KMS-11 (cell line): ENCODE results near the gene SLC34A1.

Source experiments
- H2AFZ ChIP-seq: fragments of 200-600 bp; sonication (generic); 2 replicates; pipeline ENCODE4 v1.6.1; 2016; ENCODE audit warnings: antibody characterized with exemption, mixed run types, low read depth
- H3K27ac ChIP-seq: fragments of 200-600 bp; sonication (generic); 2 replicates; pipeline ENCODE4 v1.6.1; 2016; ENCODE audit warnings: mild to moderate bottlenecking, mixed run types
- H3K27me3 ChIP-seq: fragments of 200-600 bp; sonication (generic); 2 replicates; pipeline ENCODE4 v1.6.1; 2017; ENCODE audit warnings: mild to moderate bottlenecking, low read depth, mixed run types, moderate library complexity; ENCODE audit not compliant: insufficient read depth
- H3K36me3 ChIP-seq: fragments of 200-600 bp; sonication (generic); 2 replicates; pipeline ENCODE4 v1.6.1; 2017; ENCODE audit warnings: mild to moderate bottlenecking, mixed run types; ENCODE audit not compliant: insufficient read depth
- H3K4me1 ChIP-seq: fragments of 200-600 bp; sonication (generic); 2 replicates; pipeline ENCODE4 v1.6.1; 2016; ENCODE audit warnings: mild to moderate bottlenecking, low read depth, mixed run types; ENCODE audit not compliant: poor library complexity, severe bottlenecking
- H3K4me2 ChIP-seq: fragments of 200-600 bp; sonication (generic); 2 replicates; pipeline ENCODE4 v1.7.0; 2016; ENCODE audit warnings: mild to moderate bottlenecking, mixed run types
- H3K4me3 ChIP-seq: fragments of 200-600 bp; sonication (generic); IDR thresholded peaks from 2 replicates; pipeline ENCODE4 v1.6.1; 2017; ENCODE audit warnings: low read depth, low read length, mixed read lengths; ENCODE audit not compliant: insufficient read depth
- H3K79me2 ChIP-seq: fragments of 200-600 bp; sonication (generic); 2 replicates; pipeline ENCODE4 v1.6.1; 2016; ENCODE audit warnings: low read depth, mixed run types; ENCODE audit not compliant: insufficient read depth
- H3K9ac ChIP-seq: fragments of 200-600 bp; sonication (generic); 2 replicates; pipeline ENCODE4 v1.6.1; 2016; ENCODE audit warnings: mild to moderate bottlenecking, mixed run types
- H4K20me1 ChIP-seq: fragments of 200-600 bp; sonication (generic); 2 replicates; pipeline ENCODE4 v1.6.1; 2016; ENCODE audit warnings: mild to moderate bottlenecking, mixed run types; ENCODE audit not compliant: insufficient read depth
- TF ChIP-seq, protein P1 (sequence below): fragments of 200-600 bp; sonication (generic); conservative IDR thresholded peaks from 2 replicates; pipeline ENCODE4 v1.6.1; 2017; ENCODE audit warnings: low read depth, mild to moderate bottlenecking, antibody characterized with exemption, low read length, moderate library complexity, mixed read lengths

The SLC34A1 gene

GRCh38 chr5:177355868-177356168 is 28.4 kb upstream of the SLC34A1 start:
- no peak overlapping the region for H3K27ac ChIP-seq
- no peak overlapping the region for H3K4me3 ChIP-seq
- H3K4me1 ChIP-seq = peaks cover 20% of the 10 kb centered on the region
- no peaks in the 10 kb centered on the region for H3K27me3 ChIP-seq
- H3K9ac ChIP-seq = no peak overlapping the region
- peaks cover 15% of the 10 kb centered on the region for H3K79me2 ChIP-seq
- TF ChIP-seq, protein P1, sequence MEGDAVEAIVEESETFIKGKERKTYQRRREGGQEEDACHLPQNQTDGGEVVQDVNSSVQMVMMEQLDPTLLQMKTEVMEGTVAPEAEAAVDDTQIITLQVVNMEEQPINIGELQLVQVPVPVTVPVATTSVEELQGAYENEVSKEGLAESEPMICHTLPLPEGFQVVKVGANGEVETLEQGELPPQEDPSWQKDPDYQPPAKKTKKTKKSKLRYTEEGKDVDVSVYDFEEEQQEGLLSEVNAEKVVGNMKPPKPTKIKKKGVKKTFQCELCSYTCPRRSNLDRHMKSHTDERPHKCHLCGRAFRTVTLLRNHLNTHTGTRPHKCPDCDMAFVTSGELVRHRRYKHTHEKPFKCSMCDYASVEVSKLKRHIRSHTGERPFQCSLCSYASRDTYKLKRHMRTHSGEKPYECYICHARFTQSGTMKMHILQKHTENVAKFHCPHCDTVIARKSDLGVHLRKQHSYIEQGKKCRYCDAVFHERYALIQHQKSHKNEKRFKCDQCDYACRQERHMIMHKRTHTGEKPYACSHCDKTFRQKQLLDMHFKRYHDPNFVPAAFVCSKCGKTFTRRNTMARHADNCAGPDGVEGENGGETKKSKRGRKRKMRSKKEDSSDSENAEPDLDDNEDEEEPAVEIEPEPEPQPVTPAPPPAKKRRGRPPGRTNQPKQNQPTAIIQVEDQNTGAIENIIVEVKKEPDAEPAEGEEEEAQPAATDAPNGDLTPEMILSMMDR = no peak
- H3K4me2 ChIP-seq = no peak overlapping the region
- no peaks in the 10 kb centered on the region for H3K36me3 ChIP-seq
- no peak overlapping the region for H2AFZ ChIP-seq
- H4K20me1 ChIP-seq = no peaks in the 10 kb centered on the region

- Histone ChIP-seq H3K9ac (no peak overlapping the region; the same call in 1 of the 2 replicates), H2AFZ (peak overlapping the region; percentile 64; the same call in 1 of the 2 replicates), H3K4me2 (peak overlapping the region; percentile 92; the same call in 1 of the 2 replicates), H3K4me3 (no peak overlapping the region), H3K79me2 (peaks cover 11% of the 10 kb centered on the region), H3K36me3 (no peaks in the 10 kb centered on the region), H3K27ac (no peak overlapping the region), H3K4me1 (peaks cover 29% of the 10 kb centered on the region), H3K27me3 (no peaks in the 10 kb centered on the region), H4K20me1 (no peaks in the 10 kb centered on the region)
- TF ChIP-seq, protein P1 = no peak
Observed at GRCh38 chr5:177356746-177357145, 27.5 kb upstream of the SLC34A1 start.

DNA sequence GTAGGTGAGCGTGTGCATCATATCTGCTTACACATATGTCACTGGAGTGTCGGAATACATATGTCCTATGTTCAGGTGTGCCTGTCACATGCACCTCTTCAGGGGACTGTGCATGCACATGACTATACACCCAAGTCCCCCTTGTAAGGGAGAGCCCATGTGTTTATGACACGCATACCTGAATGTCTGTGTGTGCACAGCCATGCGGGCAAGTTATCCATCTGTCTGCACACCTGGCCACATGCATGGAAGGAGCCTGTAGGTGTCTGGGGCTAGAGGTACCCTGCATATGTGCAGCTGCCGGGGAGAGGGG is 27.1 kb upstream of the SLC34A1 start:
- TF ChIP-seq, protein P1 = no peak

GRCh38 chr5:177357459-177358351 is 26.5 kb upstream of the SLC34A1 start, which contains the start of gene RGS14:
TSS of gene RGS14 (plus strand) at chr5:177357924. CDS start at chr5:177358025, 101 bp downstream.
- Histone ChIP-seq H3K36me3 (no peaks in the 10 kb centered on the region), H4K20me1 (no peaks in the 10 kb centered on the region), H3K4me2 (peak within 1 kb of the TSS; percentile 92), H2AFZ (peak within 1 kb of the TSS; percentile 64; the same call in 1 of the 2 replicates), H3K79me2 (peaks cover 11% of the 10 kb centered on the region), H3K4me1 (peaks cover 38% of the 10 kb centered on the region), H3K27me3 (no peaks in the 10 kb centered on the region), H3K27ac (peak within 1 kb of the TSS; percentile 64), H3K4me3 (no peak within 1 kb of the TSS), H3K9ac (peak within 1 kb of the TSS; percentile 70)
- TF ChIP-seq, protein P1 = no peak

More for the DNA sequence above, 27.1 kb upstream of the SLC34A1 start:
- Histone ChIP-seq H3K9ac (peak overlapping the region; percentile 70; the same call in 1 of the 2 replicates), H3K4me3 (no peak overlapping the region), H3K27ac (peak overlapping the region; percentile 64), H3K27me3 (no peaks in the 10 kb centered on the region), H2AFZ (peak overlapping the region; percentile 64; the same call in 1 of the 2 replicates), H3K36me3 (no peaks in the 10 kb centered on the region), H3K79me2 (peaks cover 11% of the 10 kb centered on the region), H3K4me2 (peak overlapping the region; percentile 92), H3K4me1 (peaks cover 33% of the 10 kb centered on the region), H4K20me1 (no peaks in the 10 kb centered on the region)
